ENCODE results near the gene DNAL4. TPM values are rescaled to one million over a fixed set of nuclear protein-coding genes. Genes with fewer than 3 reads are reported as not detected.

DNAL4 gene
- total and polyA plus RNA-seq, 9 donors = 12.7 to 17.7 (median 14.8) TPM

- WGBS (ENCODE audit: insufficient coverage) = 46% methylated on average over 3 of the region's 12 CpGs
- H3K36me3 ChIP-seq (ENCODE audit: control insufficient read depth, insufficient read depth, low read length) = peaks cover 40% of the 10 kb centered on the region
- H3K4me3 ChIP-seq (ENCODE audit: low read length) = peak overlapping the region; percentile 65
- H3K27ac ChIP-seq (ENCODE audit: low read length) = peak overlapping the region; percentile 90
- H3K27me3 ChIP-seq (ENCODE audit: control insufficient read depth, insufficient read depth, low read length) = no peaks in the 10 kb centered on the region
- H3K9me3 ChIP-seq (replicated peaks; ENCODE audit: control insufficient read depth, low read depth, low read length) = no peaks in the 10 kb centered on the region
- H3K4me1 ChIP-seq (ENCODE audit: control insufficient read depth, insufficient read depth, low read length) = peaks cover 69% of the 10 kb centered on the region
- peak; percentile 66 for DNase-seq
These were observed 39.8 kb downstream of the DNAL4 start for GRCh38 chr22:38753948-38754750.

GRCh38 chr22:38751422-38752346 is 42.3 kb downstream of the DNAL4 start:
- H3K27me3 ChIP-seq (ENCODE audit: control insufficient read depth, insufficient read depth, low read length) = no peaks in the 10 kb centered on the region
- WGBS (ENCODE audit: insufficient coverage) = 73% methylated on average over 16 of the region's 24 CpGs
- DNase-seq = peak; percentile 86
- H3K27ac ChIP-seq (ENCODE audit: low read length) = peak overlapping the region; percentile 87
- H3K36me3 ChIP-seq (ENCODE audit: control insufficient read depth, insufficient read depth, low read length) = peaks cover 62% of the 10 kb centered on the region
- H3K9me3 ChIP-seq (replicated peaks; ENCODE audit: control insufficient read depth, low read depth, low read length) = no peaks in the 10 kb centered on the region
- H3K4me3 ChIP-seq (ENCODE audit: low read length) = no peak overlapping the region
- H3K4me1 ChIP-seq (ENCODE audit: control insufficient read depth, insufficient read depth, low read length) = peaks cover 55% of the 10 kb centered on the region

GRCh38 chr22:38751066-38751421 is 42.9 kb downstream of the DNAL4 start:
- Histone ChIP-seq H3K36me3 (ENCODE audit: control insufficient read depth, insufficient read depth, low read length) (peaks cover 66% of the 10 kb centered on the region), H3K9me3 (replicated peaks; ENCODE audit: control insufficient read depth, low read depth, low read length) (no peaks in the 10 kb centered on the region), H3K27me3 (ENCODE audit: control insufficient read depth, insufficient read depth, low read length) (no peaks in the 10 kb centered on the region), H3K4me1 (ENCODE audit: control insufficient read depth, insufficient read depth, low read length) (peaks cover 49% of the 10 kb centered on the region), H3K27ac (ENCODE audit: low read length) (peak overlapping the region; percentile 87), H3K4me3 (ENCODE audit: low read length) (no peak overlapping the region)
- no peak for DNase-seq
- WGBS (ENCODE audit: insufficient coverage) = 90% methylated on average over 6 of the region's 12 CpGs

GRCh38 chr22:38750638-38751037 is 43.3 kb downstream of the DNAL4 start:
- peaks cover 70% of the 10 kb centered on the region for H3K36me3 ChIP-seq (ENCODE audit: control insufficient read depth, insufficient read depth, low read length)
- no peaks in the 10 kb centered on the region for H3K9me3 ChIP-seq (replicated peaks; ENCODE audit: control insufficient read depth, low read depth, low read length)
- H3K27ac ChIP-seq (ENCODE audit: low read length) = peak overlapping the region; percentile 87
- DNase-seq = no peak
- H3K4me3 ChIP-seq (ENCODE audit: low read length) = no peak overlapping the region
- WGBS (ENCODE audit: insufficient coverage) = 93% methylated on average over 17 of the region's 17 CpGs
- H3K27me3 ChIP-seq (ENCODE audit: control insufficient read depth, insufficient read depth, low read length) = no peaks in the 10 kb centered on the region
- peaks cover 51% of the 10 kb centered on the region for H3K4me1 ChIP-seq (ENCODE audit: control insufficient read depth, insufficient read depth, low read length)

- DNase-seq = no peak
- 94% methylated on average over 12 of the region's 14 CpGs for WGBS (ENCODE audit: insufficient coverage)
- Histone ChIP-seq H3K4me3 (ENCODE audit: low read length) (no peak overlapping the region), H3K27me3 (ENCODE audit: control insufficient read depth, insufficient read depth, low read length) (no peaks in the 10 kb centered on the region), H3K36me3 (ENCODE audit: control insufficient read depth, insufficient read depth, low read length) (peaks cover 76% of the 10 kb centered on the region), H3K4me1 (ENCODE audit: control insufficient read depth, insufficient read depth, low read length) (peaks cover 53% of the 10 kb centered on the region), H3K27ac (ENCODE audit: low read length) (no peak overlapping the region), H3K9me3 (replicated peaks; ENCODE audit: control insufficient read depth, low read depth, low read length) (no peaks in the 10 kb centered on the region)
These were observed 43.8 kb downstream of the DNAL4 start for GRCh38 chr22:38750104-38750503.

GRCh38 chr22:38748487-38749136 is 45.3 kb downstream of the DNAL4 start:
- Histone ChIP-seq H3K9me3 (replicated peaks; ENCODE audit: control insufficient read depth, low read depth, low read length) (no peaks in the 10 kb centered on the region), H3K36me3 (ENCODE audit: control insufficient read depth, insufficient read depth, low read length) (peaks cover 85% of the 10 kb centered on the region), H3K4me3 (ENCODE audit: low read length) (no peak overlapping the region), H3K27ac (ENCODE audit: low read length) (no peak overlapping the region), H3K4me1 (ENCODE audit: control insufficient read depth, insufficient read depth, low read length) (peaks cover 43% of the 10 kb centered on the region), H3K27me3 (ENCODE audit: control insufficient read depth, insufficient read depth, low read length) (no peaks in the 10 kb centered on the region)
- 77% methylated on average over 9 of the region's 14 CpGs for WGBS (ENCODE audit: insufficient coverage)
- no peak for DNase-seq

- H3K9me3 ChIP-seq (replicated peaks; ENCODE audit: control insufficient read depth, low read depth, low read length) = no peaks in the 10 kb centered on the region
- no peak overlapping the region for H3K27ac ChIP-seq (ENCODE audit: low read length)
- no peak overlapping the region for H3K4me3 ChIP-seq (ENCODE audit: low read length)
- 93% methylated on average over 10 of the region's 14 CpGs for WGBS (ENCODE audit: insufficient coverage)
- H3K36me3 ChIP-seq (ENCODE audit: control insufficient read depth, insufficient read depth, low read length) = peaks cover 89% of the 10 kb centered on the region
- H3K4me1 ChIP-seq (ENCODE audit: control insufficient read depth, insufficient read depth, low read length) = peaks cover 22% of the 10 kb centered on the region
- DNase-seq = no peak
- no peaks in the 10 kb centered on the region for H3K27me3 ChIP-seq (ENCODE audit: control insufficient read depth, insufficient read depth, low read length)
These were observed 48.1 kb downstream of the DNAL4 start for GRCh38 chr22:38745676-38746460.

- peaks cover 89% of the 10 kb centered on the region for H3K36me3 ChIP-seq (ENCODE audit: control insufficient read depth, insufficient read depth, low read length)
- peak; percentile 39 for DNase-seq
- H3K4me3 ChIP-seq (ENCODE audit: low read length) = no peak overlapping the region
- no peak overlapping the region for H3K27ac ChIP-seq (ENCODE audit: low read length)
- peaks cover 13% of the 10 kb centered on the region for H3K4me1 ChIP-seq (ENCODE audit: control insufficient read depth, insufficient read depth, low read length)
- WGBS (ENCODE audit: insufficient coverage) = 85% methylated on average over 4 of the region's 6 CpGs
- H3K27me3 ChIP-seq (ENCODE audit: control insufficient read depth, insufficient read depth, low read length) = no peaks in the 10 kb centered on the region
- no peaks in the 10 kb centered on the region for H3K9me3 ChIP-seq (replicated peaks; ENCODE audit: control insufficient read depth, low read depth, low read length)
These were observed 49.0 kb downstream of the DNAL4 start for GRCh38 chr22:38744981-38745380.

- Histone ChIP-seq H3K4me3 (ENCODE audit: low read length) (no peak overlapping the region), H3K9me3 (replicated peaks; ENCODE audit: control insufficient read depth, low read depth, low read length) (no peaks in the 10 kb centered on the region), H3K4me1 (ENCODE audit: control insufficient read depth, insufficient read depth, low read length) (peaks cover 11% of the 10 kb centered on the region), H3K27ac (ENCODE audit: low read length) (no peak overlapping the region), H3K36me3 (ENCODE audit: control insufficient read depth, insufficient read depth, low read length) (peaks cover 90% of the 10 kb centered on the region), H3K27me3 (ENCODE audit: control insufficient read depth, insufficient read depth, low read length) (no peaks in the 10 kb centered on the region)
- no peak for DNase-seq
- WGBS (ENCODE audit: insufficient coverage) = 91% methylated on average over 24 of the region's 25 CpGs
These were observed 51.6 kb downstream of the DNAL4 start for GRCh38 chr22:38742176-38742942.

Data from muscle of leg (tissue), 11 donors.